ENCODE results near the gene PDE10A. TPM values are rescaled to one million over a fixed set of nuclear protein-coding genes. Genes with fewer than 3 reads are reported as not detected.

The PDE10A gene
- total and polyA plus RNA-seq, 2 of the 13 experiments (the other 11 are each of a cell fraction or from before 2014, with no cell fraction given): not detected

DNA sequence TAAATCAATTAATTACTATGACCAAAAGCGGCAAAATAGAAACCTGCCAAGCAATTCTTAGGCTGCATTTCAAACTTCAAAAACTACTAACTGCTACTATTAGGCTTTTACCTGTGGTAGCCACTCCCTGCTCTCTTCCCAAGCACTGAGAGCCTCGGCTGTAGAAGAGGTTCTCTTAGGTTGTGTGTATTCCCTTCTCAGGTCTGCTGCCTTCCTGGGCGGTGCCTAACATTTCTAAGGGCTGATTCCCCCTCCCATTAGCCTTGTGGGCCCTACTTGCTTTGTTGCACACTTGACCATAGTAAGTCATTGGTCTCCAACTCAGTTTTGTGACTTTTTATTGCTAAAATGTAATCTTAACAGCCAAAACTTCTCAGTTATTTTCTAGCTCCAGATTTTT lies 207.6 kb downstream of the PDE10A start:
- H3K9ac ChIP-seq (ENCODE audit: insufficient read depth, low read depth, low read length): no peak overlapping the region
- no peaks in the 10 kb centered on the region for H3K9me3 ChIP-seq (ENCODE audit: low read length)
- no peak overlapping the region for H3K4me3 ChIP-seq (replicated peaks in 1 of 3; ENCODE audit: insufficient read depth in 1 of 3, low read depth in 2 of 3, low read length in 3 of 3)
- in situ Hi-C loops (cut with HindIII; ENCODE audit: extremely low pct_ligation_motif_present, low pct_unique_long_range_greater_than_20kb) (no loop called here), intact Hi-C loops (cut with micrococcal nuclease; ENCODE audit: unreplicated experiment) (no loop called here)
- DNase-seq (ENCODE audit: low spot score) (no peak), FAIRE-seq (no peak), ATAC-seq (no peak)
- H2AFZ ChIP-seq (ENCODE audit: low read length): no peak overlapping the region
- H3K79me2 ChIP-seq (ENCODE audit: insufficient read depth, low read length): no peaks in the 10 kb centered on the region
- no peaks in the 10 kb centered on the region for H4K20me1 ChIP-seq (ENCODE audit: insufficient read depth, low read length)
- no peak overlapping the region for H3K4me2 ChIP-seq (ENCODE audit: low read depth, low read length)
- POLR2A ChIA-PET: no interaction called here
- no peaks in the 10 kb centered on the region for H3K4me1 ChIP-seq (ENCODE audit: insufficient read depth, low read length)
- CTCF ChIA-PET (ENCODE audit: low intra/inter-chr PET ratio, low total read pairs): no interaction called here
- WGBS (ENCODE audit: low lambda C conversion rate): 1% methylated on average over 3 of the region's 3 CpGs
- no peaks in the 10 kb centered on the region; a peak in 1 of 5 replicates for H3K27me3 ChIP-seq (ENCODE audit: control insufficient read depth in 1 of 2, insufficient read depth in 2 of 2, low read length in 2 of 2)
- no peaks in the 10 kb centered on the region for H3K36me3 ChIP-seq (replicated peaks in 1 of 2; ENCODE audit: control insufficient read depth in 1 of 2, insufficient read depth in 2 of 2, low read length in 2 of 2)
- TF ChIP-seq SIX1 (CRISPR knock-in tag; IDR thresholded peaks at IDR 0.05; ENCODE audit: borderline replicate concordance) (no peak), SMAD3 (CRISPR knock-in tag; IDR thresholded peaks at IDR 0.05) (no peak), ETV6 (CRISPR knock-in tag; conservative IDR thresholded peaks at IDR 0.05) (no peak), ZNF318 (CRISPR knock-in tag; IDR thresholded peaks at IDR 0.05) (no peak), AGO1 (IDR thresholded peaks at IDR 0.05; ENCODE audit: low read depth, low read length, poor library complexity, severe bottlenecking) (no peak), SRSF1 (optimal IDR thresholded peaks at IDR 0.05; ENCODE audit: low read depth, low read length) (no peak), PCBP2 (optimal IDR thresholded peaks at IDR 0.05; ENCODE audit: low read depth, low read length, poor library complexity, severe bottlenecking) (no peak), HIC2 (CRISPR knock-in tag; IDR thresholded peaks at IDR 0.05; ENCODE audit: low read depth) (no peak), TGIF2 (CRISPR knock-in tag; IDR thresholded peaks at IDR 0.05) (no peak), CHD2 (IDR thresholded peaks at IDR 0.05; ENCODE audit: low read depth, low read length) (no peak)
- TF ChIP-seq, protein P1, sequence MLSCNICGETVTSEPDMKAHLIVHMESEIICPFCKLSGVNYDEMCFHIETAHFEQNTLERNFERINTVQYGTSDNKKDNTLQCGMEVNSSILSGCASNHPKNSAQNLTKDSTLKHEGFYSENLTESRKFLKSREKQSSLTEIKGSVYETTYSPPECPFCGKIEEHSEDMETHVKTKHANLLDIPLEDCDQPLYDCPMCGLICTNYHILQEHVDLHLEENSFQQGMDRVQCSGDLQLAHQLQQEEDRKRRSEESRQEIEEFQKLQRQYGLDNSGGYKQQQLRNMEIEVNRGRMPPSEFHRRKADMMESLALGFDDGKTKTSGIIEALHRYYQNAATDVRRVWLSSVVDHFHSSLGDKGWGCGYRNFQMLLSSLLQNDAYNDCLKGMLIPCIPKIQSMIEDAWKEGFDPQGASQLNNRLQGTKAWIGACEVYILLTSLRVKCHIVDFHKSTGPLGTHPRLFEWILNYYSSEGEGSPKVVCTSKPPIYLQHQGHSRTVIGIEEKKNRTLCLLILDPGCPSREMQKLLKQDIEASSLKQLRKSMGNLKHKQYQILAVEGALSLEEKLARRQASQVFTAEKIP (CRISPR knock-in tag; IDR thresholded peaks at IDR 0.05; ENCODE audit: borderline replicate concordance): no peak
- TF ChIP-seq, protein P2, sequence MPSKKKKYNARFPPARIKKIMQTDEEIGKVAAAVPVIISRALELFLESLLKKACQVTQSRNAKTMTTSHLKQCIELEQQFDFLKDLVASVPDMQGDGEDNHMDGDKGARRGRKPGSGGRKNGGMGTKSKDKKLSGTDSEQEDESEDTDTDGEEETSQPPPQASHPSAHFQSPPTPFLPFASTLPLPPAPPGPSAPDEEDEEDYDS (CRISPR knock-in tag; IDR thresholded peaks at IDR 0.05): no peak
- no TSS peak for BruUV-seq (replicated peaks)
- H3K27ac ChIP-seq (ENCODE audit: extremely low read length, insufficient read depth, low read length): no peak overlapping the region

All from HepG2 (cell line).